ENCODE measurements around the gene IL1R2.

IL1R2 gene

GRCh38 chr2:101975171-101975870 is 16.4 kb upstream of the IL1R2 start:
- no peak for DNase-seq

DNA sequence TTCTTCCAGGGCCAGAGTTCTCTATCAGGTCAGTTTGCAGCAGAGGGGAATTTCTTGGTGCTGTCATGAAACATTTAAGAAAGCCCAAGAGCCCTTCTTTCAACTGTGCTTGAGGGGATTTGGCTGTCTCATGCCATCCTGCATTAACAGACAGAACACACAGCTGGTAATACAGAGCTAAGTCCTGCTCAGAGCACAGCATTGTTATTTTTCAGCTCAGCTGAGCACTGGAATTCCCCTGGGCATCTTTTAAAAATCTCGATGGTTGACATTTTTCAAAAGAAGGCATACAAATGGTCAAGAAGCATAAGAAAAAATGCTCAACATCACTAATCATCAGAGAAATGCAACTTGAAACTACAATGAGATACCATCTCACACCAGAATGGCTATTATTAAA is 14.9 kb upstream of the IL1R2 start:
- DNase-seq: no peak

DNA sequence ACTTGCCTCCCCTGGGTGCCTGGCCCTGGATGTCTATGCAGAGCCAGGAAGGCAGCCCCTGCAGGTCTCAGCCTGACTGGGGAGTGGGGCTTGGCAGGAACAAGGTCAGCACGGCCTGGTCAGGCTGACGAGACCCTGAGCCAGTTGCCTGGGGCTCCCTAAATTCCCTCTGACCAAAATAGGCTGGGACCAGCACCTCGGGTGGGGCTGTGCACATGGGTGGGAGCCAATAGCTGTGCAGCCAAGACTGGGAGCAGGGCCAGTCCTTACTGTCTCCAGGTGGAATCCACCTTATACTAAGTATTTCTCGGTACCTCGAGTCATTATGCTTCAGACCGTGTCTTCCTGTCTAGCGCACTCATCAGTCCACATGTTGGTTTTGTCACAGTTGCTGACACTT is 11.4 kb upstream of the IL1R2 start:
- no peak for DNase-seq

DNA sequence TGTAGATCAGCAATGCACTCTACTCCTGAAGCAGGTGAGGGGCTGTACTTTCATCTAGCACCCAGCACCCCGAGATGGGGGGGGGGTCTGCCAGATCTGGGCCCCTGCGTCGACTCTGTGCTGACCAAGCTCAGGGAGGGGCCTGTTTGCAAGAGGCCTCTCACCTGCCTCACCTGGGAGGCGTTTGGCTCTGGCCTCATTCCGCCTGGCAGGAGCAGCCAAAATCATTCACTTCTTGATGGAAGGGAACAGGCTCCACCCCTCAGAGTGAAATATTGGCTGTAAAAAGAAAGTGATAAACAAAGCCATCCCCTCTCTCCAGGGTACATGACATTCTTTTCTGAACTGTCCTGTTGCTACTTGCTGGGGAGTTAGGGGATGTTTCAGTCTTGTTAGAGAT is 10.7 kb upstream of the IL1R2 start:
- DNase-seq: no peak

DNA sequence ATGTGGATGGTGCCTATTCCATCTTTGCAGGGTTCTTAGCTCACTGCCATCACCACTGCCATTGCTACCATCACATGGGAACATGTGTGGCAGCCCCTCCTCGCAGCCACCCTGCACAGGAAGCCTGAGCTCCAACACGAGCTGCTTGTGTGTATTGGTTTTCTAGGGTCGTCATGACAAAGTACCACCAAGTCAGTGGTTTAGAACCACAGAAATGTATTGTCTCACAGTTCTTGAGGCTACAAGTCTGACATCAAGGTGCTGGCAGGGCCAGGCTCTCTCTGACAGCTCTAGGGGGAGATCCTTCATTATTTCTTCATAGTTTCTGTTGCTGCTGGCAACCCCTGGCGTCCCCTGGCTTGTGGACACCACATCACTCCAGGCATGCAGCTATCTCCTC is 10.3 kb upstream of the IL1R2 start:
- DNase-seq: no peak

- DNase-seq: no peak
Measured at GRCh38 chr2:101982495-101983029, 9.2 kb upstream of the IL1R2 start.

GRCh38 chr2:101983486-101983885 is 8.3 kb upstream of the IL1R2 start:
- no peak for DNase-seq

- no peak for DNase-seq
Measured at GRCh38 chr2:101983928-101984327, 7.8 kb upstream of the IL1R2 start.

GRCh38 chr2:101984656-101985055 is 7.1 kb upstream of the IL1R2 start:
- no peak for DNase-seq

DNA sequence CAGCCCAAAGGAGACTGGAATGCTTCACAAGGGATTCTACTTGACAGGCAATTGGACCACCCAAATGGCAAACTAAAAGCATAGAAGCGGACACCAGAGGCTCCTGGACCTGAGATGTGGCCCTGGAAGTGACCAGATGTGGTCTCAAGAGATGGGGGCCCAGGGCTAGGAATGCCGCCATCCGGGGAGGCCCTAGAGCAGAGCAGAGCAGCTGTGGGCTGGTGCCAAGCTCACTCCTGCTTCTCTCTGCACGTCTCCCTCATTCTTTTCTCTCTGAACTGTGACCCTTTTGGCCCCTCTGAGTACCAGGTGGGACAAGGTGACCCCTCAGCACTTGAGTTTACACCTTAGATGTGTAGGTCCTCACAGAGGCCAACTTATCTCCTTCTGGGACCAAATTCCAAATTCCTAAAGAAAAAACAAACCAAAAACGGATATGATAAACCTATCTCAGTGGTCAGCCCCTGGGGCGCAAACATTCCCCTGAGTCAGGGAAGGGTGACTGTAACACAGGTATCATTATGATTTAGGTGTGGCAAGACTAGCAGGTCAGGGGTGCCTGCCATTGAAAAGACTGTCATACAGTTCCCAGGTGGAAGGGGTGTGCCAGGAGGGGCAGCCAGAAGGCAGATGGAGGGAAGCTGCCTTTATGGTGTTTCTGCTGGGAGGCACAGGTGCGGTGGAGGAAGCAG is 6.5 kb upstream of the IL1R2 start:
- no peak for DNase-seq

GRCh38 chr2:101985793-101986164 is 6.0 kb upstream of the IL1R2 start:
- no peak for DNase-seq

GRCh38 chr2:101986376-101986775 is 5.4 kb upstream of the IL1R2 start:
- DNase-seq: no peak

DNA sequence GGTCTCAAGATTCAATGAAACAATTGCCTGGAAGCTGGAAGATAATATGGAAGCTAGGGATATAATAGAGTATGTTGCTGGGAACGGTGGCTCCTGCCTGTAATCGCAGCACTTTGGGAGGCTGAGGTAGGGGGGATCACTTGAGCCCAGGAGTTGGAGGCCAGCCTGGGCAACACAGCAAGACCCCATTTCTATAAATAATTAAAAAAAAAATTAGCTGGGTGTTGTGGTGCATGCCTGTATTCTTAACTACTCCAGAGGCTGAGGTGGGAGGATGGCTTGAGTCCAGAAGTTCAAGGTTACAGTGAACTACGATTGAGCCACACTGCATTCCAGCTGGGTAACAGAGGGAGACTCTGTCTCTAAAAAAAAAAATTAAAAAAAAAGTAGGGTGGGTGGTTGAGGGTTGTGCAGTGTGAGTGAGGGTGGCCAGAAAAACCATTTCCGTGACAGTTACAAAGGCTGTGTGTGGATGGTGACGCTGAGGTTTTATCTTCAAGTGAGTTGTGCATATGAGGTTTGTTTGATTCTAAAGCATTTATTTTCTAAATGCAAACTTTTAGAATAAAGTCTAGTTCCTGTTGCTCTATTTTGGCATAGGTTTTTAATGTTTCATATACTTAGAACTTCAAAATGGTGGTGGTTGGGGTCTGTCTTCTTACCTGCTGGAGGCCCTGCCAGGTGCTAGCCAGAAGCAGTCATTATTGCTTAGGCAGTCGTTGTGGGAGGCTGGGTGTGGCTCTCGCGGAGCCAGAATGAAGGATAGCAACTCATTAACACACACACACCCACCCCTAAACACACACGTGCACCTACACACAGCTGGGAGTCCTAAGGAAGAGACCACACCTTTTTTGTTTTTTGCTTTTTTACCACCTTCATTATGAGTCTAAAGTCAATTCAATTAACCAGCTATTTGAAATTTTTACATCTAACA is 4.7 kb upstream of the IL1R2 start:
- DNase-seq: no peak

- no peak for DNase-seq
Measured at GRCh38 chr2:101987832-101988231, 3.9 kb upstream of the IL1R2 start.

DNA sequence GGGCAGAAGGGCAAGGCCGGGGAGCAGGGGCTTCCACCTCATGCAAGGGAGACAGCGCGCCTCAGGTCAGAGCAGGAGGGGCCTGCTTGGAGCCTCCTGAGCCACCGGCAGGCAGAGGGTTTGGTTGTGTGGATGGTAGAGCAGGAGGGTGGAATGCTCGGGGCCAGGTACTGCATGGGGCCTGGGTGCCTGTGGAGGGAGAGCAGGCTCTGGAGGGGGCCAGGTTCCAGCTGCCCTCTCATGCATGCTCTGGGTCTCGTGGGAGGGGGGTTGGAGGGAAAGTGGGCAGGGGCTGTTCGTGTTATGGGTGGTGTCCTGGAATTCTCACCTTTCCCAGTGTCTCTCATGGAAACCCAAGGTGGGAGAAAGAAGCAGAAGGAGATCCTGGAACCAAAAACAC is 3.2 kb upstream of the IL1R2 start:
- DNase-seq: no peak

GRCh38 chr2:101989740-101990460 is 1.9 kb upstream of the IL1R2 start:
- DNase-seq: no peak

- DNase-seq: no peak
Measured at GRCh38 chr2:101993772-101994171, 2.0 kb downstream of the IL1R2 start.

DNA sequence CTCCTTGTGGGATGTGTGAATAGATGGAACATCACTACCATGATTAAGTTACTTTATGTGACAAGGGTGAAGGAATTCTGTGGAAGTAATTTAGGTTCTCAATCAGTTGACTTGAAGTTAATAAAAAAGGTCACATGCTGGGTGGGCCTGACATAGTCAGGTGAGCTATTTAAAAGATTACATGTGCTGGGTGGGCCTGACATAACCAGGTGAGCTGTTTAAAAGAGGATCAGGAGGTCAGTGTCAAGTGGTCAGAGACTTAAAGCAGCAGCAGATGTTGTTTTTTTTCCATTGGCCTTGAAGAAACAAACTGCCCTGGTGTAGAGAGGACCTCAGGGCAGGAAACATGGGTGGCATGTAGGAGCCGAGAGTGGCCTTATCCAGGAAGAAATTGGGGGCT is 3.3 kb downstream of the IL1R2 start:
- DNase-seq: no peak

GRCh38 chr2:101995804-101996203 is 4.0 kb downstream of the IL1R2 start:
- DNase-seq: no peak

- DNase-seq: no peak
Measured at GRCh38 chr2:101998556-101998895, 6.8 kb downstream of the IL1R2 start.

- DNase-seq: no peak
Measured at GRCh38 chr2:101998896-101999789, 7.4 kb downstream of the IL1R2 start.

GRCh38 chr2:102000012-102000411 is 8.3 kb downstream of the IL1R2 start:
- no peak for DNase-seq

Measured in activated CD4-positive, alpha-beta T cell treated with anti-CD3 and anti-CD28 coated beads for 4 hours (primary cell).